RWPE2 (cell line): ENCODE results near the gene PID1.

ENCODE experiments used
- ATAC-seq: fragments of 200-7000 bp; cut with Tn5 transposase; 3 replicates; pipeline ENCODE4 v1.9.1; 2021; ENCODE audit warnings: low read depth
- DNase-seq: peaks from one replicate; pipeline ENCODE4 v3.0.0-alpha.2; 2020; ENCODE audit warnings: low spot score
- H3K27ac ChIP-seq: fragments of 450-650 bp; 2 replicates; pipeline ENCODE4 v1.5.1; 2017; ENCODE audit warnings: mild to moderate bottlenecking; ENCODE audit not compliant: poor library complexity, severe bottlenecking
- H3K27me3 ChIP-seq: fragments of 250-450 bp; sonication (Bioruptor Pico); 2 replicates; pipeline ENCODE4 v1.5.1; 2021; ENCODE audit warnings: mild to moderate bottlenecking, moderate library complexity; ENCODE audit not compliant: insufficient read depth, poor library complexity, severe bottlenecking
- H3K36me3 ChIP-seq: fragments of 250-450 bp; sonication (Bioruptor Pico); 2 replicates; pipeline ENCODE4 v1.5.1; 2020; ENCODE audit warnings: low read depth, mild to moderate bottlenecking, moderate library complexity
- H3K4me1 ChIP-seq: fragments of 250-450 bp; sonication (Bioruptor Pico); 2 replicates; pipeline ENCODE4 v1.5.1; 2021; ENCODE audit warnings: mild to moderate bottlenecking, moderate library complexity; ENCODE audit not compliant: insufficient read depth, poor library complexity, severe bottlenecking
- H3K4me3 ChIP-seq: fragments of 250-450 bp; sonication (Bioruptor Pico); 2 replicates; pipeline ENCODE4 v1.5.1; 2021; ENCODE audit warnings: mild to moderate bottlenecking, moderate library complexity; ENCODE audit not compliant: severe bottlenecking
- H3K9me3 ChIP-seq: fragments of 250-450 bp; sonication (Bioruptor Pico); 2 replicates; pipeline ENCODE4 v1.5.1; 2021; ENCODE audit warnings: mild to moderate bottlenecking, moderate library complexity; ENCODE audit not compliant: severe bottlenecking
- TF ChIP-seq, protein P1 (sequence below): fragments of 450-650 bp; IDR thresholded peaks from one replicate; pipeline ENCODE4 v1.5.1; 2017; ENCODE audit warnings: mild to moderate bottlenecking, moderate library complexity; ENCODE audit not compliant: poor library complexity, severe bottlenecking

Gene PID1

DNA sequence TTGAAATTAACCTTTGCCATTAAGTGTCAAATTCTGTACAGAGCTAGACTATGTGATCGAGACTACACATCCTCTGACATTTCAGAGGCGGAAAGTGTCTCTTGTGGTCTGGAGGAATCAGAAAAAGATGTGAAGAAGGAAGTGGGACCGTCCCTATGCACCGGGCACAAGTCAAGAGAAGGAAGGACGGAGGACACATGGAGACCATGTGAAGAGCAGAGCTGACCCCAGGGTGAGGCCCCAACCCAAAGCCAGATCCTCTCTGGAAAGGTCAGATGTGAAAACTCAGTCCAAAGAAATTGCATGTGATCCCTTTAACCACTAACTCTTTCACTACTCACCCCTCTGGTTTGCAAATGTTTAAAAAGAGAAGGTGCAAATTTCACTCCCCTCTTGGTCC is 92.4 kb downstream of the PID1 start:
- Histone ChIP-seq H3K27me3 (no peaks in the 10 kb centered on the region), H3K9me3 (no peaks in the 10 kb centered on the region), H3K4me3 (no peak overlapping the region), H3K36me3 (no peaks in the 10 kb centered on the region), H3K27ac (no peak overlapping the region), H3K4me1 (peaks cover 6% of the 10 kb centered on the region)
- DNase-seq (no peak), ATAC-seq (no peak)
- TF ChIP-seq, protein P1, sequence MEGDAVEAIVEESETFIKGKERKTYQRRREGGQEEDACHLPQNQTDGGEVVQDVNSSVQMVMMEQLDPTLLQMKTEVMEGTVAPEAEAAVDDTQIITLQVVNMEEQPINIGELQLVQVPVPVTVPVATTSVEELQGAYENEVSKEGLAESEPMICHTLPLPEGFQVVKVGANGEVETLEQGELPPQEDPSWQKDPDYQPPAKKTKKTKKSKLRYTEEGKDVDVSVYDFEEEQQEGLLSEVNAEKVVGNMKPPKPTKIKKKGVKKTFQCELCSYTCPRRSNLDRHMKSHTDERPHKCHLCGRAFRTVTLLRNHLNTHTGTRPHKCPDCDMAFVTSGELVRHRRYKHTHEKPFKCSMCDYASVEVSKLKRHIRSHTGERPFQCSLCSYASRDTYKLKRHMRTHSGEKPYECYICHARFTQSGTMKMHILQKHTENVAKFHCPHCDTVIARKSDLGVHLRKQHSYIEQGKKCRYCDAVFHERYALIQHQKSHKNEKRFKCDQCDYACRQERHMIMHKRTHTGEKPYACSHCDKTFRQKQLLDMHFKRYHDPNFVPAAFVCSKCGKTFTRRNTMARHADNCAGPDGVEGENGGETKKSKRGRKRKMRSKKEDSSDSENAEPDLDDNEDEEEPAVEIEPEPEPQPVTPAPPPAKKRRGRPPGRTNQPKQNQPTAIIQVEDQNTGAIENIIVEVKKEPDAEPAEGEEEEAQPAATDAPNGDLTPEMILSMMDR = no peak

DNA sequence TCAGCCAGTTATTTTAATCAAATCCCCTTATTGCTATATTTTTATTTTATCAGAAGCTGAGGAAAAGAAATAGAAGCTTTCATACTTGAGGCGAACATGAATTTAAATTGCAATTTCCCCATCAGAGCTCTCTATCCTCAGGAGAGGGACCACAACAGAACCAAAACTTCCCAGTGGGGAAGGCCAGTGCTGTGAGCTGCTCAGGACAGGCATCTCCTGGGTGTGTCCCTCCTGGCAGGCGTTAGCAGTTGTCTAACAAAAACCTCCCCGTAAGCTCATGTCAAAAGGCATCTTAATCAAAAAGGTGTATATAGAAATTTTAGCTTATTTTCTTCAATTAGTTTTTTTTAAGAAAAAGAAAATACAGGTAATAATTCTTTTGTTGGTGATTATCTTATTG is 93.0 kb downstream of the PID1 start:
- Histone ChIP-seq H3K4me3 (no peak overlapping the region), H3K36me3 (no peaks in the 10 kb centered on the region), H3K9me3 (no peaks in the 10 kb centered on the region), H3K4me1 (peaks cover 6% of the 10 kb centered on the region), H3K27ac (no peak overlapping the region), H3K27me3 (no peaks in the 10 kb centered on the region)
- ATAC-seq (no peak), DNase-seq (no peak)
- TF ChIP-seq, protein P1 = no peak

DNA sequence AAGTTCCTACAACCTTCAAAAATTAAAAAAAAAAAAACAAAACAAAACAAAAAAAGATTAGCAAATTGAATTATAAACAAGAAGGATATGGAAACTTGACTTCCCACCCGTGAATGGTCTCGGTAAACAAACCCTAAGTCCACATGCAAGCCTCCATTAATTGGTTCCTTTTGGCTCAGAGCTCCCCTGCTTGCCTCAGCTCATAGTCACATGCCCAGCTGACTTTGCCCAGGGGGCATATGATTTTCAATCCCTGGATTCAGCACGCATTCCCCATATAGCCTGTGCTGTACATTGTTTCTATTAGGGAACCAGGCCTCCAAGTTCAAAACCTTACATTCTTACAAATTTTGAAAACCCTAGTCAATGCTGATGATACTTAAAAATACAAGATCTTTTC is 95.0 kb downstream of the PID1 start:
- H3K36me3 ChIP-seq = no peaks in the 10 kb centered on the region
- peak overlapping the region; percentile 59 for H3K27ac ChIP-seq
- H3K4me1 ChIP-seq = peaks cover 6% of the 10 kb centered on the region
- ATAC-seq = no peak
- H3K4me3 ChIP-seq = no peak overlapping the region
- H3K9me3 ChIP-seq = no peaks in the 10 kb centered on the region
- H3K27me3 ChIP-seq = no peaks in the 10 kb centered on the region
- TF ChIP-seq, protein P1 = no peak
- no peak for DNase-seq

DNA sequence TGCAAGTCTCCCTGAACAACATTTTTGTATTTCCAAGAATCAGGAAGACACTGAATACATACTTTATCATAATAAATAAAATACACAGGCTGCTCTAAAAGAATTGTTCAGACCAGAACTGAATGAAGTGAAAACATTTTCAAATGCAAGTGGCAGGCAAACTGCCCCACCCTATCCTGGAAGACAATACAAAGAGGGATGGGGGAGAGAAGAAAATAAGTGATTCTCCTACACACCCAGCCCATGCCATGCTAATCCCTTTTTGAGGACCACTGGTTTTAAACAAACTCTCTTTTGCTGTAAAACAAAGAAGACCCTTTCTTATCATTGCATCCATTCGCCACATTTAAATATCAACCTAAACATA is 95.6 kb downstream of the PID1 start:
- H3K4me3 ChIP-seq = no peak overlapping the region
- ATAC-seq (peak; percentile 38; the same call in 2 of the 3 replicates), DNase-seq (no peak)
- H3K27me3 ChIP-seq = no peaks in the 10 kb centered on the region
- H3K27ac ChIP-seq = peak overlapping the region; percentile 59
- no peaks in the 10 kb centered on the region for H3K9me3 ChIP-seq
- H3K36me3 ChIP-seq = no peaks in the 10 kb centered on the region
- TF ChIP-seq, protein P1 = no peak
- peaks cover 6% of the 10 kb centered on the region for H3K4me1 ChIP-seq

DNA sequence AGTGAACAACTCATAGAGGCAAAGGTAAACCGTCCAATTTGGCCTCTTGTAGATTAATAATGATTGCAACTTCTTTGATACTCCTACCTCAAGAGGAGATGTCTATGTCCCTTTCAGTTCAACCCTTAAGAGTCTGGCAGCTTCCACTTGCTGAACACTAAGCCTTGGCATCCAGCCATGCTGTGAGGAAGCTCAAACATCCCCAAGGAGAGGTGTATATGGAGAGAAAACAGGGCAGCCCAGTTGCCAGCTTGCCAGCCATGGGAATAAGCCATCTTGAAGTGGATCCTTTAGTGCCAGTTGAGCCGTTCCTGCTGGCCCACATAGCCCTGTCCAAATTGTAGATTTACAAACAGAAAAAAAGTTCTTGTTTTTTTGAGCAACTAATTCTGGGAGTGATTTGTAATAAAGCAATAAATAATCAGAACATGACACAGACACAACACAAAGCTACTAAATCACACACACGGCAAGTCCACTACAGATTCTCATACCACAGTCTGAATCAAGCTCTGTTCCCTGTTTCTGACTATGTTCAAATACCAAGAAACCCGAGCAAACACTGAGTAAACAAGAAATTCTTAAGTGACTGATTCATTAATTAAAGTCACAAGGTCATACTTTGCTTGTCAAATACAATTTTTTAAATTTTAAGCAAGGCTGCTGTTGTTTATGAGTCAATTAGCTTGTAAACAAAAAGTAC is 96.1 kb downstream of the PID1 start:
- DNase-seq (no peak), ATAC-seq (peak; percentile 93)
- Histone ChIP-seq H3K9me3 (no peaks in the 10 kb centered on the region), H3K4me3 (no peak overlapping the region), H3K27ac (peak overlapping the region; percentile 59), H3K27me3 (no peaks in the 10 kb centered on the region), H3K4me1 (peaks cover 6% of the 10 kb centered on the region), H3K36me3 (no peaks in the 10 kb centered on the region)
- TF ChIP-seq, protein P1 = no peak
